ENCODE measurements around the gene RBM10. TPM values are rescaled to one million over a fixed set of nuclear protein-coding genes. Genes with fewer than 3 reads are reported as not detected.

RBM10 gene
- total and polyA plus RNA-seq, 2 donors (not counting 1 experiment from before 2014, with no cell fraction given): 48.7 to 51.6 TPM

- Mint-ChIP-seq H3K27ac (no peak overlapping the region), H3K4me3 (no peak overlapping the region), H3K4me1 (peaks cover 2% of the 10 kb centered on the region), H3K9me3 (ENCODE audit: insufficient read depth) (no peaks in the 10 kb centered on the region), H3K27me3 (no peaks in the 10 kb centered on the region)
- Histone ChIP-seq H4K20me1 (ENCODE audit: control insufficient read depth, insufficient read depth, low read length, poor library complexity, severe bottlenecking) (peaks cover 15% of the 10 kb centered on the region), H3K36me3 (replicated peaks in 1 of 2; ENCODE audit: control extremely low read depth in 1 of 2, control insufficient read depth in 1 of 2, extremely low read depth in 1 of 2, insufficient read depth in 2 of 2, low read length in 1 of 2) (peaks cover 0 to 42% of the 10 kb centered on the region in 2 experiments), H3K27ac (ENCODE audit: low read length in 2 of 2) (no peak overlapping the region), H3K79me2 (ENCODE audit: control insufficient read depth, insufficient read depth, low read length) (no peaks in the 10 kb centered on the region), H2AFZ (ENCODE audit: insufficient read depth, low read depth, low read length, poor library complexity, severe bottlenecking) (no peak overlapping the region), H3K4me3 (ENCODE audit: control extremely low read depth in 1 of 5, extremely low read depth in 1 of 5, insufficient read depth in 1 of 5, low read depth in 2 of 5, low read length in 4 of 5) (no peak overlapping the region), H3K4me1 (ENCODE audit: control insufficient read depth in 2 of 2, insufficient read depth in 2 of 2, low read length in 2 of 2) (peaks cover 0 to 2% of the 10 kb centered on the region in 2 donors), H3K4me2 (replicated peaks; ENCODE audit: low read depth, low read length, poor library complexity, severe bottlenecking) (no peak overlapping the region), H3K9me3 (ENCODE audit: control extremely low read depth in 1 of 3, control insufficient read depth in 2 of 3, insufficient read depth in 1 of 3, low read length in 2 of 3) (no peaks in the 10 kb centered on the region), H3K27me3 (replicated peaks in 1 of 4; ENCODE audit: control extremely low read depth in 1 of 4, control insufficient read depth in 3 of 4, insufficient read depth in 4 of 4, low read length in 3 of 4) (no peaks in the 10 kb centered on the region), H3K9ac (ENCODE audit: low read length) (no peak overlapping the region)
- ATAC-seq (ENCODE audit: low read depth): no peak
- ChIA-PET CTCF (no interaction called here), POLR2A (no interaction called here)
- intact Hi-C loops (cut with micrococcal nuclease): no loop called here
- TF ChIP-seq, protein P1, sequence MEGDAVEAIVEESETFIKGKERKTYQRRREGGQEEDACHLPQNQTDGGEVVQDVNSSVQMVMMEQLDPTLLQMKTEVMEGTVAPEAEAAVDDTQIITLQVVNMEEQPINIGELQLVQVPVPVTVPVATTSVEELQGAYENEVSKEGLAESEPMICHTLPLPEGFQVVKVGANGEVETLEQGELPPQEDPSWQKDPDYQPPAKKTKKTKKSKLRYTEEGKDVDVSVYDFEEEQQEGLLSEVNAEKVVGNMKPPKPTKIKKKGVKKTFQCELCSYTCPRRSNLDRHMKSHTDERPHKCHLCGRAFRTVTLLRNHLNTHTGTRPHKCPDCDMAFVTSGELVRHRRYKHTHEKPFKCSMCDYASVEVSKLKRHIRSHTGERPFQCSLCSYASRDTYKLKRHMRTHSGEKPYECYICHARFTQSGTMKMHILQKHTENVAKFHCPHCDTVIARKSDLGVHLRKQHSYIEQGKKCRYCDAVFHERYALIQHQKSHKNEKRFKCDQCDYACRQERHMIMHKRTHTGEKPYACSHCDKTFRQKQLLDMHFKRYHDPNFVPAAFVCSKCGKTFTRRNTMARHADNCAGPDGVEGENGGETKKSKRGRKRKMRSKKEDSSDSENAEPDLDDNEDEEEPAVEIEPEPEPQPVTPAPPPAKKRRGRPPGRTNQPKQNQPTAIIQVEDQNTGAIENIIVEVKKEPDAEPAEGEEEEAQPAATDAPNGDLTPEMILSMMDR (IDR thresholded peaks at IDR 0.05): no peak
- TF ChIP-seq EZH2 (IDR thresholded peaks at IDR 0.05; ENCODE audit: borderline replicate concordance, insufficient read depth, low read depth, low read length, poor library complexity, severe bottlenecking): no peak
- no peak for DNase-seq
- no CpG with 5 or more reads among the region's 9 CpGs for WGBS (ENCODE audit: insufficient coverage)
Measured at GRCh38 chrX:47227334-47227583, 82.2 kb downstream of the RBM10 start.

GRCh38 chrX:47228550-47229270 is 83.7 kb downstream of the RBM10 start:
- H3K27me3 ChIP-seq (replicated peaks in 1 of 4; ENCODE audit: control extremely low read depth in 1 of 4, control insufficient read depth in 3 of 4, insufficient read depth in 4 of 4, low read length in 3 of 4): no peaks in the 10 kb centered on the region
- ChIA-PET CTCF (no interaction called here), POLR2A (no interaction called here)
- ATAC-seq (ENCODE audit: low read depth) (no peak), DNase-seq (no peak)
- Mint-ChIP-seq H3K4me1 (peaks cover 5% of the 10 kb centered on the region), H3K27ac (no peak overlapping the region), H3K9me3 (ENCODE audit: insufficient read depth) (no peaks in the 10 kb centered on the region), H3K27me3 (no peaks in the 10 kb centered on the region), H3K4me3 (no peak overlapping the region)
- no peaks in the 10 kb centered on the region for H3K79me2 ChIP-seq (ENCODE audit: control insufficient read depth, insufficient read depth, low read length)
- H3K9me3 ChIP-seq (ENCODE audit: control extremely low read depth in 1 of 3, control insufficient read depth in 2 of 3, insufficient read depth in 1 of 3, low read length in 2 of 3): no peaks in the 10 kb centered on the region
- H3K9ac ChIP-seq (ENCODE audit: low read length): no peak overlapping the region
- no peak for TF ChIP-seq EZH2 (IDR thresholded peaks at IDR 0.05; ENCODE audit: borderline replicate concordance, insufficient read depth, low read depth, low read length, poor library complexity, severe bottlenecking)
- TF ChIP-seq, protein P1 (IDR thresholded peaks at IDR 0.05): no peak
- peaks cover 0 to 8% of the 10 kb centered on the region in 2 donors for H3K4me1 ChIP-seq (ENCODE audit: control insufficient read depth in 2 of 2, insufficient read depth in 2 of 2, low read length in 2 of 2)
- WGBS (ENCODE audit: insufficient coverage): 92% methylated on average over 7 of the region's 12 CpGs
- peaks cover 5% of the 10 kb centered on the region for H4K20me1 ChIP-seq (ENCODE audit: control insufficient read depth, insufficient read depth, low read length, poor library complexity, severe bottlenecking)
- H3K4me3 ChIP-seq (ENCODE audit: control extremely low read depth in 1 of 5, extremely low read depth in 1 of 5, insufficient read depth in 1 of 5, low read depth in 2 of 5, low read length in 4 of 5): no peak overlapping the region
- intact Hi-C loops (cut with micrococcal nuclease): no loop called here
- H2AFZ ChIP-seq (ENCODE audit: insufficient read depth, low read depth, low read length, poor library complexity, severe bottlenecking): no peak overlapping the region
- no peak overlapping the region for H3K27ac ChIP-seq (ENCODE audit: low read length in 2 of 2)
- no peak overlapping the region for H3K4me2 ChIP-seq (replicated peaks; ENCODE audit: low read depth, low read length, poor library complexity, severe bottlenecking)
- peaks cover 0 to 37% of the 10 kb centered on the region in 2 experiments for H3K36me3 ChIP-seq (replicated peaks in 1 of 2; ENCODE audit: control extremely low read depth in 1 of 2, control insufficient read depth in 1 of 2, extremely low read depth in 1 of 2, insufficient read depth in 2 of 2, low read length in 1 of 2)
